ENCODE measurements around the gene GPNMB. TPM values are rescaled to one million over a fixed set of nuclear protein-coding genes. Genes with fewer than 3 reads are reported as not detected.

The GPNMB gene
- total RNA-seq, 1 experiment from 2014 or later = 1.2 TPM

GRCh38 chr7:23234569-23235296 lies 11.8 kb upstream of the GPNMB start:
- no peak overlapping the region for H3K18ac ChIP-seq (ENCODE audit: insufficient read length, low read depth, low read length)
- Mint-ChIP-seq H3K4me3 (no peak overlapping the region), H3K9me3 (no peaks in the 10 kb centered on the region), H3K27ac (no peak overlapping the region), H3K27me3 (ENCODE audit: low read depth) (no peaks in the 10 kb centered on the region), H3K36me3 (ENCODE audit: insufficient read depth in 1 of 3, low read depth in 3 of 3) (peaks cover 0 to 3% (median 0%) of the 10 kb centered on the region in 3 experiments; a peak in 1 of 7 replicates), H3K4me1 (peaks cover 4 to 7% of the 10 kb centered on the region in 2 experiments; a peak in 2 of 4 replicates)
- DNase-seq = no peak
- H2BK12ac ChIP-seq (ENCODE audit: insufficient read length, low read depth, low read length) = no peak overlapping the region
- H2BK15ac ChIP-seq (ENCODE audit: low read depth, low read length) = no peak overlapping the region
- no peak overlapping the region for H2BK20ac ChIP-seq (ENCODE audit: low read depth, low read length, poor library complexity, severe bottlenecking)
- H2BK5ac ChIP-seq (ENCODE audit: insufficient read length, low read length) = no peak overlapping the region
- no peak overlapping the region for H3K4me2 ChIP-seq (ENCODE audit: insufficient read depth, insufficient read length, low read length)
- H2AFZ ChIP-seq (ENCODE audit: low read length) = no peak overlapping the region
- no peak overlapping the region for H3K27ac ChIP-seq (ENCODE audit: insufficient read length, low read depth, low read length)
- H3K14ac ChIP-seq (ENCODE audit: insufficient read depth, low read length) = no peak overlapping the region
- no peaks in the 10 kb centered on the region for H4K20me1 ChIP-seq (ENCODE audit: control insufficient read depth, insufficient read depth, insufficient read length)
- H3K56ac ChIP-seq (ENCODE audit: insufficient read length, low read depth, low read length) = no peak overlapping the region
- H4K5ac ChIP-seq (ENCODE audit: insufficient read length, low read depth, low read length) = no peak overlapping the region
- no peak overlapping the region for H4K91ac ChIP-seq (ENCODE audit: insufficient read length, low read depth, low read length)
- H3K23me2 ChIP-seq (ENCODE audit: insufficient read length, low read depth, low read length, poor library complexity, severe bottlenecking) = no peaks in the 10 kb centered on the region
- no peaks in the 10 kb centered on the region for H3K79me2 ChIP-seq (ENCODE audit: insufficient read depth, low read length)
- TF ChIP-seq, protein P1, sequence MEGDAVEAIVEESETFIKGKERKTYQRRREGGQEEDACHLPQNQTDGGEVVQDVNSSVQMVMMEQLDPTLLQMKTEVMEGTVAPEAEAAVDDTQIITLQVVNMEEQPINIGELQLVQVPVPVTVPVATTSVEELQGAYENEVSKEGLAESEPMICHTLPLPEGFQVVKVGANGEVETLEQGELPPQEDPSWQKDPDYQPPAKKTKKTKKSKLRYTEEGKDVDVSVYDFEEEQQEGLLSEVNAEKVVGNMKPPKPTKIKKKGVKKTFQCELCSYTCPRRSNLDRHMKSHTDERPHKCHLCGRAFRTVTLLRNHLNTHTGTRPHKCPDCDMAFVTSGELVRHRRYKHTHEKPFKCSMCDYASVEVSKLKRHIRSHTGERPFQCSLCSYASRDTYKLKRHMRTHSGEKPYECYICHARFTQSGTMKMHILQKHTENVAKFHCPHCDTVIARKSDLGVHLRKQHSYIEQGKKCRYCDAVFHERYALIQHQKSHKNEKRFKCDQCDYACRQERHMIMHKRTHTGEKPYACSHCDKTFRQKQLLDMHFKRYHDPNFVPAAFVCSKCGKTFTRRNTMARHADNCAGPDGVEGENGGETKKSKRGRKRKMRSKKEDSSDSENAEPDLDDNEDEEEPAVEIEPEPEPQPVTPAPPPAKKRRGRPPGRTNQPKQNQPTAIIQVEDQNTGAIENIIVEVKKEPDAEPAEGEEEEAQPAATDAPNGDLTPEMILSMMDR (conservative IDR thresholded peaks at IDR 0.05) = no peak
- no CpG with 5 or more reads among the region's 9 CpGs for WGBS (ENCODE audit: extremely low coverage, insufficient read length, low lambda C conversion rate)
- no peak overlapping the region for H3T11ph ChIP-seq (ENCODE audit: low read length)
- H4K8ac ChIP-seq (replicated peaks; ENCODE audit: insufficient read length, low read depth, low read length) = no peak overlapping the region
- H3K23ac ChIP-seq (ENCODE audit: insufficient read length, low read depth, low read length) = no peak overlapping the region
- H2AK5ac ChIP-seq (ENCODE audit: insufficient read length, low read length) = no peak overlapping the region
- H3K79me1 ChIP-seq (ENCODE audit: insufficient read depth, low read depth, low read length, poor library complexity, severe bottlenecking) = no peaks in the 10 kb centered on the region
- H3K9ac ChIP-seq (ENCODE audit: extremely low read depth, insufficient read length, low read length) = no peak overlapping the region
- no peaks in the 10 kb centered on the region for H3K27me3 ChIP-seq (ENCODE audit: insufficient read depth, low read length)
- H3K4ac ChIP-seq (ENCODE audit: low read depth, low read length) = no peak overlapping the region
- H3K4me1 ChIP-seq (ENCODE audit: insufficient read depth, low read length) = no peaks in the 10 kb centered on the region
- H3K9me3 ChIP-seq (ENCODE audit: control insufficient read depth, low read depth, low read length) = no peaks in the 10 kb centered on the region
- no peak overlapping the region for H2BK120ac ChIP-seq (ENCODE audit: low read depth, low read length, poor library complexity, severe bottlenecking)
